KG1 (cell line): ENCODE data around the gene PLIN1.

Experiments used
- DNase-seq: peaks from one replicate; lab custom pipeline; 2025; lab: John Stamatoyannopoulos, UW

Gene PLIN1

GRCh38 chr15:89672221-89673164, 6.7 kb downstream of the PLIN1 start:
- no peak for DNase-seq

DNA sequence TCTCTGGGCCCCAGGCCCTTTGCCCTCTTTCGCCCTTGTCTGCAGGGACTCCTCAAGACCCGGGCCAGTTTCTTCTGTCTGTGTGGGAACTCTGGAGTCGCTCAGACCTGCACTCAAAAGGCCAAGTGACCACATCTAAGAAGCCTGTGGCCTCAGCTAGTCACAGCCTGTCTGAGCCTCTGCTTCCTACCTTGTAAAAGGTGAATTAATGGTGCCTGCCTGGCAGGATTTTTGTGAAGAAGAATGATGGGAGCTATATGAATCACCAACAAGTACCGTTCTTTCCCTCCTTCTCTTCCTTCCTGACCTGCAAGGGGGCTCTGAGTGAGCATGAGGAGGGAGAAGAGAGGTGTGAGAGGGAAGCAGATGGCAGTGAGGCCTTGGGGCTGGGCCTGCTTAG, 7.5 kb downstream of the PLIN1 start:
- DNase-seq, result no peak

DNA sequence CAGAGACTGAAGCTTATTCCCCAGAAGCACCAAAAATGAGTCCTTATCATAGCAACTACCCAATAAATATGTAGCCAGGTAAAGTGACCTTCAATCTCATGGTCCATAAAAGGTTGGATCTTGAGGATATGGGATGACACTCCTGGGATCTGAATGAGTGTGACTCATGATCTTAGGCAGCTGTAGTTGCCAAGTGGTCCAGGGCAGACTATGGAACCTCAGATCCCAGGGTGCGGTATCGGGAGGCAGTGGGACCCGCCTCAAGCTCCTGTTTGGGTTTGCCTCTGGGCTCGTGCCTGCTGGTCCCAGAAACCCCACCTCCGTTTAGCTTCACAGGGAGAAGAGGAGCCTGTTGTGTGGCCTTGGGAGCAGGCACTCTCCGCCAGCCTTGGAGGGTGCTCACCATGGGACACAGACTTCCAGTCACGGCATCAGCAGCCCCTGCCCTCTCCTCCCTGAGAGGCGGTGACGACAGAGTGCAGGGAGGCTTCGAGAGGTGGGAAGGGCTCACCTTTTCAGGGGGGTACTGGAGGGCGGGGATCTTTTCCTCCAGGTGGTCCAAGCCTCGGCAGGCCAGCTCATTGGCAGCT, 8.1 kb downstream of the PLIN1 start:
- no peak for DNase-seq

DNA sequence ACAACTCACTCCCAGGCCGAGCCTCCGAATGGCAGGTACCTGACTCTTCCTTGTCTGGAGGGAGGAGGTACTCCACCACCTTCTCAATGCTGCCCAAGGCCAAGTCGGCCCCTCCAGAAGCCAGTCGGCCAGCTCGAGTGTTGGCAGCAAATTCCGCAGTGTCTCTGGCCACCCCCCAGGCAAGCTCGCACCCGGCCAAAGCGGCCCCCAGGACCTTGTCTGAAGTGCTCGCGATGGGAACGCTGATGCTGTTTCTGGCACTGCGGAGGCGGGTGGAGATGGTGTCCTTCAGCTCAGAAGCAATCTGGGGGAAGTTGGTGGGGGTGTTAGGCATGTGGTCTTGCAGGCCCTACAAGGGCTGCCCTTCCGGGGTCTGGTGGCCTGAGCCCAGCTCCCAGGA, 9.2 kb downstream of the PLIN1 start:
- DNase-seq, result no peak

DNA sequence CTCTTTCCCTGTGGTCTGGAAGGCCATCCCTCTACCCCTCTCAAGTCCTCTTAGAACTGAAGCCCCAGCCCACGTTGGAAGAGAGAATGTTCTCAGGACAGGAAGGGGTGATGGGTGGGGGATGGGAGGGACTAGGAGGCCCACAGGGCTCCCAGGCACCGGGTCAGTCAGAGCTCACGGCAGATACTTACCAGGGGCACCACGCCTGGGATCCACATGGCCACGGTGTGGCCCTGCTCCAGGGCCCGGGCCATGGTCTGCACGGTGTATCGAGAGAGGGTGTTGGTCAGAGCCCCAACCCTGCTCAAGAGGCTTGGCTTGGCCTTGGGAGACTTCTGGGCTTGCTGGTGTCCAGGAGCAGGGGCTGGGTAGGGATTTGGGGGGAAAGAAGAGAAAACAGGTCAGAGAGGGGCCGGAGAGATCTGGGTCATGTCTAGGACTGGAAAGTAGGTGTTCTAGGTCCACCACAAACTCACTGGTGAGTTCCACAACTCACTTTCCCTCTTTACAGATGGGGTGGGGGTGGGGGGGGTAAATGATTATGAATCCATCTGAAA, 9.8 kb downstream of the PLIN1 start:
- DNase-seq, result no peak

DNA sequence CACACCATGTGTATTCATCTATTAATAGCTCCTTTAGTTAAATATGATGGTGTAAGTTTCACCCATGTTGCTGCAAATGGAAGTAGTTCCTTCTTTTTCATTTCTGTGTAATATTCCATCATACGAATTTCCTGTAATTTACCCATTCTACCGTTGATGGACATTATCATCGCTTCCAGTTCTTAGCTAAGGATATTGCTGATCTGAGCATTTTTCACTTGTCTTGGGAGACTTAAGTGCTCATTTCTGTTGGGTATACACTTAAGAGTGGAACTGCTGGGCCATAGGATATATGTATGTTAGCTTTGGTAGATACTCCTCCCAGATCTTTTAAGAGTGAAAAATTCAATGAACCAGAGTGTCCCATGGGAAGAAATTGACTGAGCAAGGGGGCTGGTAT, 11.0 kb downstream of the PLIN1 start:
- no peak for DNase-seq

DNA sequence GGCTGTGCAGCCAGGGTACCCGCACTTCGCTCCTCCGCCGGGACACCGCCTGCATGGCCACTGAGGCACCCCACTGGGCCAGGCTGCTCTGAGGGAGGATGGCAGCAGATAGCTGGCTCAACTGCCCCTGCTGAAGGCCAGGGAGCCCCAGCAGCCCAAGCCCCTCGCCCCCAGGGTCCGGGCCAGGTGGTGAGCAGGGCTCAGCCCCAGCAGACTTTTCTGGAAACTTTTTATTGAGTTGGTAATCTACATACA, 11.5 kb downstream of the PLIN1 start:
- no peak for DNase-seq

DNA sequence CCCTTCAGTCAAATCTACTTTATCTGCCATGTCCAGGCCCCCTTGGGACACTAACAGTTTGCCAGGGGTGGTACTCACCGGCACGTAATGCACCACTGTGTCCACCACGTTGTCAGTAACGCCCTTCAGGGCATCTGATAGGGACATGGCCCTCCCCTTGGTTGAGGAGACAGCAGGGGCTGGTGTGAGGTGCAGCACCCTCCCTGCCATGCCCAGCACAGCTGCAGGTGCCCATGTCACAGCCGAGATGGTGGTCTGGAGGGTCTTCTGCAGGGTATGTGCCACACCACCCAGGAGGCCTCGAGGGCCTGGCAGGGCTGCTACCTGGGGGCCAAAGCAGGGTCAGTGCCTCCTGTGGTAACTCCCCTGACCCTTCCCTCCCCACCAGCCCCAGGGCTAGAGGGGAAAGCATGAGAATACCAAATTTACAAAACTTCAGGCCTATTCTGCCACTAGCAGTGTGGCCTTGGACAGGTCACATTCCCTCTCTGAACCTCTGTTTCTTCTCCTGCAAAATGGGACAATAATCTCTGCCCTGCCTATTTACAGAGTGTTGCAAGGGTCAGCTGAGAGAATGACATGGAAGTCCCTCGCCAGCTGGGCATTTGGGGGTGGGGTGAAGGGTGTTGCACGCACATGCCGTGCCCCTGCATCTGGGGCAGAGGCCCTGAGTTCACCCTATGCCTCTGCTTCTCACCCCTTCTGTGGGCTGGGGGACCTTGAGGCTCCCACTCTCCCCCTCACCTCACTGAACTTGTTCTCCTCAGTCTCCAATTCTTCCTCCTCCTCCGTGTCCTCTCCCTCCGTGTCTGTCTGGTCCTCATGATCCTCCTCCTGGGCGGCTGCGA, 12.1 kb downstream of the PLIN1 start:
- no peak for DNase-seq

- no peak for DNase-seq
These were observed 12.8 kb downstream of the PLIN1 start for GRCh38 chr15:89666184-89666857.

- no peak for DNase-seq
These were observed 13.6 kb downstream of the PLIN1 start for GRCh38 chr15:89665449-89666181.

DNA sequence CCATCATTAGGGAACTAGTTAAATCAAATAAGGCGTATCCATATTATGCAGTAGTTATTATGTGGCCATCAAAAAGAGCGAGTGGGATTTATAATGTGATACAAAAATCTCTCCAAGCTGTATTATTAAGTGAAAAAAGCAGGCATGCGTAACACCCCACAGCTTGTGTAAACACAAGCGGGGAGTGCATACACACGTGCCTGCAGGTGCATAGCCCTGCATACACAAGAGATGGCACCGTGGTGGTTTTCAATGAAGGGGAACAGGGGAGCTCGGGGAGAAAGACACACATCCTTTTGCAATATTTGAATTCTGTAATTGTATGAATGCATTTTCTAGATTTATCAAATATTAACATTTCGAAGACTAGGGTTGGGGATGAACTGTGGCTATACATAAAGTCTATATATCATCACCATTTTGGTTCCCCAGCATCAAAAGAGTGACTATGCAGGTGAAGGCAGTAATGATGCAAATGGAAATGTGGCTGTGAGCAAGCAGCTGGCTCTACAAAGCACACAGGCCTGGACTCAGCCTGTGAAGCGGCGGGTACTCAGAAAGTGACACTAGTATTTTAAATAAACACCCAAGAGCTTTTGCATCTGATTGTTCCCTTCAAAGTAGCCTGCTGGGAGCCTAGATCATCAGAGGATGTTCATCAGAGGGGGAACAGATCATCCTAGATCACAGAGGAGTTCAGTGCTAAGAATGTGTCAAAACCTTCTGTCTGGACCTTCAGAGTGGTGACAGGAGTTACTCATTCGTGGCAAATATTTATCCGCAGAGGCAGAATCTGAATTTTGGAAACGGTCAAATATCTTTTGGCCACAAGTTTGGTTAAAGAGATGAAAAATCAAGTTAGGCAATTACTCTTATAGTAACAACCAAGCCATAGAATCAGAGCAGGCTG, 14.5 kb downstream of the PLIN1 start:
- no peak for DNase-seq

DNA sequence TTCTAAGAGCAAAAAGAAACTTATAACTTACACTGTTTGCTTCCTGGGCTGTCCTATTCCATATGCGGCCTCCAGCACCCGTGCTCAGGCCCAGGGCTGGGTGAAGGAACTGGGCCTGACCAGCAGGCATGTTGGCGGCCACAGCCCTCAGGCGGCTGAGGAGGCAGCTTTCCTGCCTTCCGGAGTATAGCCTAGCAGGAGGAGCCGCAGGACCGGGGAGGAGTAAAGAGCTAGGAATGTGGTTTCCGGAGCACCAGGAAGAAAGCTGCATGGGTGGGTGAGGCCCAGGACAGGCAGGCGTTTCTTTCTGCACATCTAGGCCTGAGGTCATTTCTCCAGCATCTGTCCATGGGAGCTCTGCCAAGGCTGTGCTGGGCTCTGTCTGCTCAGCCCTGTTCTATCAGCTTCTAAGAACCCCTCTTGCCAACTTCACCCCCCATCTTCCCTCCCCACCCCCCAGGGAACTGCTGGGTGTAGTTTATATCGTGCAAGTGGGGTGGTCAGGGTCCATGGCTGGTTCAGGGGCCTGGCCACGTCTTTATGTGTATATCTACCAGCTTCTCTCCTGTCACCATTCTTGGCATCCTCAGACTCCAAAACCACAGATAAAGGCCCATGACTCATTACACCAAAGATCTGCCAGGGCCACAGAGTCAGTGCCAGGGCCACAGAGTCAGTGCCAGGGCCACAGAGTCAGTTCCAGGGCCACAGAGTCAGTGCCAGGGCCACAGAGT, 16.1 kb downstream of the PLIN1 start:
- DNase-seq, result no peak

DNA sequence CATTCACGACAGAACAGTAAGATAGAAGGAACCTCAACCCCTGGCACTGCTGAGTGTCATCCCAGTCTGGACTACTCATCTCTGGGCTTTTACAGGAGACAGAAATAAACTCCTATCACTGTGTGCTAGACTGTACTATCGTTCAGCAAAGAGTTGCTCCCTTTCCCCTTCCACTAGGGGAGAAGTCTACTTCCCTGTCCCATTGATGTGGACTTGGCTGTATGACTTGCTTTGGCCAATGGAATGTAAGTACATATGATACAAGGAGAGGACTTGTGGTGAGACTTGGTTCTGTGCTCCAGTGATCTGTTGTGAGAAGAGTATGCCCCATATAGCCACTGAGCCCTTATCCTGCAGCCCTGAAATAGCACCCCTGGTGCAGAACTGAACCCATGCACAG, 18.6 kb downstream of the PLIN1 start:
- DNase-seq, result no peak

DNA sequence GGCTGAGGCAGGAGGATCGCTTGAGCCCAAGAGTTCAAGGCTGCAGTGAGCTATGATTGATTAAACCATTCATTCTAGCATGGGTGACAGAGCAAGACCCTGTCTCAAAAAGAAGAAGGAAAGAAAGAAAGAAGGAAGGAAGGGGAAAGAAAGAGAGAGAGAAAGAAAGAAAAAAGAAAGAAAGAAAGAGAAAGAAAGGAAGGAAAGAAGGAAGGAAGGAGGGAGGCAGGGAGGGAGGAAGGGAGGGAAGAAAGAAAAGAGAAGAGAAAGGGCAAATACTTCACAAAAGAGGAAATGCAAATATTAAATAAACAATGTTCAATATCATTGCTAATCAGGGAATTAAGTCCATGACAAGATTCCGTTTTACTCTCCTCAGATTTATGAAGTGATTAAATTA, 19.9 kb downstream of the PLIN1 start:
- no peak for DNase-seq

- DNase-seq, result no peak
These were observed 21.4 kb downstream of the PLIN1 start for GRCh38 chr15:89657686-89658200.

DNA sequence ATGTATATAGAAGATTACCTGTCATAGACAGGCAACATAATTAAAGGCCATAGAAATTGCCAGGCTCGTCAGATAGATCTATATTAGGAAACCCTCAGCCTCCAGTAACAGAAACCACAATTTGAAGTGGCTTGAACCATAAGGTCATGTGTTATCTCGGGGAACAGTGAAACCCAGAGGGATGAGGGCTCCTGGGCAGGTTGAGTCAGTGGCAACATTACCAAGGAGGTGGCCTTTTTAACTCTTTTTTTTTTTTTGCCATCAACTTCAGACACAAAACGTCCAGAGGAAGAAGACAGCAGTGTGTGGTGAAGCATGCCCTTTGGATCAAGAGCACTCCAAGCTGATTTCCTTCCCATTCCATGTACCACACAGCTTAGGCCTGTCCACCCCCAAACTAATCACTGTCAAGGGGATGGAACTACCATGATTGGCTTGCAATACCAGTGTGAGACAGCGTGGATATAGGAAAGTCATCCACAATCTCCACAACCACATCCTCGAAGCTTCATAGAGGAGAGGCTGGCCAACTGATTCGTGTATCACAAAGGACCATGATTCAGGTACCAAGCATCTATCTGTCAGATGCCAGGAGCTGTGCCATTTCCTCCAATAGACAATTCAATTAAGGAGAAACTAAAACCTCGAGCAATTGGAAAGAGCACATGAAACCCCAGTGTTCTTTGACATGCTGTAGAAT, 22.9 kb downstream of the PLIN1 start:
- DNase-seq, result no peak

DNA sequence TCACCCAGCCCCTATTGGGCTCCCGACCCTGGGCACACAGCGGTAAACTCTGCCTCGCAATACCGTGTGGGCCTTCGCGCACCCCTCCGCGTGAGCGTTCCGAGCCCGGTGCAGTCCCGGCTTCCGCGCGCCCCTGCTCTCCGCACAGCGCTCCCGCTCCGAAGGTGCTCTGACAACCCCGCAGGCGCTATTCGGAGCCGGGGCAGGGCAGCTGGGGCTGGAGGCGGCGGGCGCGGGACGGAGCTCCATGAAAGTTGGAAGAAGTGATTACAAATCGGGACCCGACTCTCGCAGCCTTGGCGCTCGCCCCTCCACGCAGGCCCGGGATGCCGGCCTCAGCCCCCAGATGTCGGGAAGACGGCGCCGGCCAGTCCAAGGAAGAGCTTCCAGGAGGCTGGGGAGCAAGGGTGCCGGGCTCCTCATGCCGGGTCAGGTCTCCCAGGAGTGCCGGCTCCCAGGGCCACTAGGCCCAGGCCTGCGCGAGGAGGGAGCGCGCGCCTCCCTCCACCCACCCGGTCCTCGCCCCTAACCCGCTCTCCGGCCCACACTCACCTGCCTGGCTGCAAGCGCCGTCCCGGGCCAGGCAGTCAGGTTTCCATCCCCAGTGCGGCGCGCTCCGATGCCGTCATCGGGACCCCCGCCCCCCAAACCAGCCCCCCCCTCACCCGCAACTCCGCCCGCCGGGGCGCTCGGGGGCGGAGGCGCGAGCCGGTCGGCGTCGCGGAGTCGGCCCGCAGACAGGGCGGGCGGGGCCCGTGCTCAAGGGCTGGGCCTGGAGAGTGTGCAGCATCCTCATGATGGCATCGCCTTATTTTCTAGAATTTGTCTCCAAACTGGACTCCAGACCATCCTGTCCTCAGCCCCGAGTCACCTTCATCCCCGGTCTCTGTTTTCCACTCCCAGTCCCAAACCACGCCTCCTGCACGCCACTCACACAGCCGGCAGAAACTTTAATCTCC, 24.0 kb downstream of the PLIN1 start, which contains the start of gene KIF7:
Gene KIF7, minus strand, starts transcription at position 621 of the 959 bp plus-strand sequence. CDS start 2,537 bp downstream, outside the sequence.
- no peak for DNase-seq
